CD8-positive, alpha-beta memory T cell (primary cell): ENCODE data around the gene FFAR1. TPM values are rescaled to one million over a fixed set of nuclear protein-coding genes. Genes with fewer than 3 reads are reported as not detected.
A peak's percentile ranks its signal among the peaks of the same experiment; 100 is the strongest.

Experiments
- CTCF ChIA-PET: fragments of 350-600 bp; sonication (Branson Sonifier 250); formaldehyde crosslinking; loops from one replicate; lab custom pipeline; 2021; ENCODE audit warnings: antibody characterized with exemption; lab: Charles Lee
- POLR2A ChIA-PET: fragments of 350-600 bp; sonication (Branson Sonifier 250); formaldehyde crosslinking; loops from one replicate; lab custom pipeline; 2021; ENCODE audit warnings: antibody characterized with exemption; lab: Charles Lee
- DNase-seq, 5 donors: peaks; one replicate each; pipeline versions ENCODE4 v3.0.0 to v3.0.0-alpha.2; 2020 to 2022; ENCODE audit warnings: mixed read lengths in 1 of 5
- H3K27ac ChIP-seq: one replicate; pipeline ENCODE4 v1.7.0; 2013; ENCODE audit warnings: low read depth, mild to moderate bottlenecking, low read length, moderate library complexity
- H3K27me3 ChIP-seq: 2 replicates; pipeline ENCODE4 v1.7.0; 2013; ENCODE audit warnings: low read length, mild to moderate bottlenecking; ENCODE audit not compliant: insufficient read depth, poor library complexity, severe bottlenecking
- H3K36me3 ChIP-seq: 2 replicates; pipeline ENCODE4 v1.7.0; 2013; ENCODE audit warnings: mild to moderate bottlenecking, low read length, moderate library complexity; ENCODE audit not compliant: insufficient read depth
- H3K4me1 ChIP-seq: 2 replicates; pipeline ENCODE4 v1.7.0; 2013; ENCODE audit warnings: mild to moderate bottlenecking, low read length, moderate library complexity; ENCODE audit not compliant: insufficient read depth
- H3K4me3 ChIP-seq: 2 replicates; pipeline ENCODE4 v1.7.0; 2013; ENCODE audit warnings: mild to moderate bottlenecking, low read length
- H3K9me3 ChIP-seq: 2 replicates; pipeline ENCODE4 v1.7.0; 2013; ENCODE audit warnings: mild to moderate bottlenecking, low read length
- H3K27ac Mint-ChIP-seq, 8 donors: one replicate each; pipeline ENCODE4 v1.8.0; 2020 to 2021; ENCODE audit warnings: mixed read lengths in 8 of 8, mild to moderate bottlenecking in 6 of 8, inconsistent platforms in 3 of 8, moderate library complexity in 3 of 8
- H3K27me3 Mint-ChIP-seq, 2 donors: one replicate each; pipeline ENCODE4 v1.8.0; 2020 to 2021; ENCODE audit warnings: mixed read lengths in 2 of 2, mild to moderate bottlenecking in 1 of 2, moderate library complexity in 1 of 2
- H3K36me3 Mint-ChIP-seq, 3 donors: one replicate each; pipeline ENCODE4 v1.8.0; 2020 to 2021; ENCODE audit warnings: mixed read lengths in 3 of 3, inconsistent platforms in 1 of 3, mild to moderate bottlenecking in 1 of 3
- H3K4me1 Mint-ChIP-seq, 3 donors: one replicate each; pipeline ENCODE4 v1.8.0; 2020 to 2021; ENCODE audit warnings: mixed read lengths in 3 of 3, inconsistent platforms in 1 of 3, mild to moderate bottlenecking in 1 of 3
- H3K4me3 Mint-ChIP-seq, 7 donors: one replicate each; pipeline ENCODE4 v1.8.0; 2020 to 2021; ENCODE audit warnings: mixed read lengths in 7 of 7, mild to moderate bottlenecking in 6 of 7, moderate library complexity in 4 of 7, inconsistent platforms in 2 of 7
- H3K9me3 Mint-ChIP-seq, 5 donors: one replicate each; pipeline ENCODE4 v1.8.0; 2020 to 2022; ENCODE audit warnings: mixed read lengths in 5 of 5, mild to moderate bottlenecking in 3 of 5, moderate library complexity in 2 of 5, inconsistent platforms in 1 of 5
- polyA plus RNA-seq: library from polyadenylated mRNA; unstranded; fragments of 300-500 nt; fragmentation: Illumina TruSeq; gene quantifications from one replicate; pipeline ENCODE4 v1.2.3, GENCODE V29; 2021
- total RNA-seq, 2 experiments: library from RNA; stranded (reverse); gene quantifications; one replicate each; pipeline ENCODE4 v1.2.3, GENCODE V29; 2021

Gene FFAR1
- total and polyA plus RNA-seq, 3 experiments from 2014 or later = not detected

GRCh38 chr19:35310811-35311465 is 36.8 kb upstream of the FFAR1 start:
- no peaks in the 10 kb centered on the region for H3K9me3 Mint-ChIP-seq
- CTCF ChIA-PET = no interaction called here

GRCh38 chr19:35311901-35312665 is 35.6 kb upstream of the FFAR1 start:
- no peaks in the 10 kb centered on the region for H3K4me1 ChIP-seq
- CTCF ChIA-PET = interaction anchor here (0.6 kb wide), 1 partner anchor 27 kb away, joined by 3 read pairs; no protein-coding TSS in a partner anchor
- Mint-ChIP-seq H3K27ac (peak overlapping the region in 1 of 8 donors; percentile 21), H3K4me3 (no peak overlapping the region), H3K36me3 (no peaks in the 10 kb centered on the region), H3K9me3 (no peaks in the 10 kb centered on the region), H3K4me1 (no peaks in the 10 kb centered on the region), H3K27me3 (peaks cover 4 to 8% of the 10 kb centered on the region in 2 donors)
- no peaks in the 10 kb centered on the region for H3K9me3 ChIP-seq
- H3K36me3 ChIP-seq = no peaks in the 10 kb centered on the region
- no peaks in the 10 kb centered on the region for H3K27me3 ChIP-seq
- H3K27ac ChIP-seq = no peak overlapping the region
- POLR2A ChIA-PET = no interaction called here
- DNase-seq = no peak
- no peak overlapping the region for H3K4me3 ChIP-seq

More at GRCh38 chr19:35310811-35311465, 36.8 kb upstream of the FFAR1 start:
- Histone ChIP-seq H3K27me3 (no peaks in the 10 kb centered on the region), H3K36me3 (no peaks in the 10 kb centered on the region), H3K9me3 (no peaks in the 10 kb centered on the region), H3K4me3 (no peak overlapping the region), H3K4me1 (no peaks in the 10 kb centered on the region), H3K27ac (no peak overlapping the region)
- Mint-ChIP-seq H3K4me1 (no peaks in the 10 kb centered on the region), H3K36me3 (no peaks in the 10 kb centered on the region), H3K27ac (no peak overlapping the region), H3K4me3 (no peak overlapping the region), H3K27me3 (peaks cover 4 to 8% of the 10 kb centered on the region in 2 donors)
- POLR2A ChIA-PET = interaction anchor here (0.8 kb wide), 1 partner anchor 117 kb away, joined by 3 read pairs; no protein-coding TSS in a partner anchor
- DNase-seq = no peak

GRCh38 chr19:35313587-35313986 is 34.1 kb upstream of the FFAR1 start:
- Mint-ChIP-seq H3K27me3 (peaks cover 4% of the 10 kb centered on the region in 2 donors), H3K27ac (no peak overlapping the region), H3K4me1 (peaks cover 0 to 1% (median 0%) of the 10 kb centered on the region in 3 donors), H3K4me3 (no peak overlapping the region), H3K36me3 (no peaks in the 10 kb centered on the region), H3K9me3 (no peaks in the 10 kb centered on the region)
- Histone ChIP-seq H3K9me3 (no peaks in the 10 kb centered on the region), H3K27ac (no peak overlapping the region), H3K27me3 (no peaks in the 10 kb centered on the region), H3K36me3 (no peaks in the 10 kb centered on the region), H3K4me1 (no peaks in the 10 kb centered on the region), H3K4me3 (no peak overlapping the region)
- ChIA-PET CTCF (no interaction called here), POLR2A (no interaction called here)
- DNase-seq = no peak

GRCh38 chr19:35314031-35314430 is 33.7 kb upstream of the FFAR1 start:
- Mint-ChIP-seq H3K27me3 (peaks cover 4 to 8% of the 10 kb centered on the region in 2 donors), H3K9me3 (no peaks in the 10 kb centered on the region), H3K36me3 (no peaks in the 10 kb centered on the region), H3K4me3 (no peak overlapping the region), H3K4me1 (peaks cover 2 to 5% (median 3%) of the 10 kb centered on the region in 3 donors), H3K27ac (no peak overlapping the region)
- no peaks in the 10 kb centered on the region for H3K9me3 ChIP-seq
- no peaks in the 10 kb centered on the region for H3K4me1 ChIP-seq
- CTCF ChIA-PET = no interaction called here
- H3K27me3 ChIP-seq = no peaks in the 10 kb centered on the region
- H3K36me3 ChIP-seq = no peaks in the 10 kb centered on the region
- H3K27ac ChIP-seq = no peak overlapping the region
- DNase-seq = no peak
- POLR2A ChIA-PET = no interaction called here
- no peak overlapping the region for H3K4me3 ChIP-seq

- Histone ChIP-seq H3K4me1 (no peaks in the 10 kb centered on the region), H3K36me3 (no peaks in the 10 kb centered on the region), H3K9me3 (no peaks in the 10 kb centered on the region), H3K4me3 (no peak overlapping the region), H3K27me3 (no peaks in the 10 kb centered on the region), H3K27ac (no peak overlapping the region)
- H3K27me3 Mint-ChIP-seq = peaks cover 4 to 8% of the 10 kb centered on the region in 2 donors
- no peaks in the 10 kb centered on the region for H3K9me3 Mint-ChIP-seq
- POLR2A ChIA-PET = no interaction called here
- no peak overlapping the region for H3K4me3 Mint-ChIP-seq
- peaks cover 2 to 6% (median 3%) of the 10 kb centered on the region in 3 donors for H3K4me1 Mint-ChIP-seq
- CTCF ChIA-PET = no interaction called here
- H3K36me3 Mint-ChIP-seq = no peaks in the 10 kb centered on the region
- DNase-seq = no peak
- H3K27ac Mint-ChIP-seq = no peak overlapping the region
These were observed 32.7 kb upstream of the FFAR1 start for GRCh38 chr19:35314858-35315470.

- POLR2A ChIA-PET = no interaction called here
- H3K9me3 ChIP-seq = no peaks in the 10 kb centered on the region
- no peak overlapping the region for H3K4me3 Mint-ChIP-seq
- peaks cover 5 to 6% of the 10 kb centered on the region in 2 donors for H3K27me3 Mint-ChIP-seq
- no peak for DNase-seq
- H3K27ac Mint-ChIP-seq = no peak overlapping the region
- no peaks in the 10 kb centered on the region for H3K4me1 ChIP-seq
- H3K9me3 Mint-ChIP-seq = no peaks in the 10 kb centered on the region
- no peaks in the 10 kb centered on the region for H3K36me3 Mint-ChIP-seq
- H3K4me1 Mint-ChIP-seq = peaks cover 2 to 6% (median 3%) of the 10 kb centered on the region in 3 donors
- H3K27ac ChIP-seq = no peak overlapping the region
- H3K4me3 ChIP-seq = no peak overlapping the region
- CTCF ChIA-PET = no interaction called here
- H3K36me3 ChIP-seq = no peaks in the 10 kb centered on the region
- no peaks in the 10 kb centered on the region for H3K27me3 ChIP-seq
These were observed 31.8 kb upstream of the FFAR1 start for GRCh38 chr19:35315883-35316282.

- no peak for DNase-seq
- Histone ChIP-seq H3K4me3 (no peak overlapping the region), H3K9me3 (no peaks in the 10 kb centered on the region), H3K4me1 (no peaks in the 10 kb centered on the region), H3K27me3 (no peaks in the 10 kb centered on the region), H3K27ac (no peak overlapping the region), H3K36me3 (no peaks in the 10 kb centered on the region)
- H3K4me3 Mint-ChIP-seq = no peak overlapping the region
- peaks cover 2 to 6% (median 3%) of the 10 kb centered on the region in 3 donors for H3K4me1 Mint-ChIP-seq
- CTCF ChIA-PET = no interaction called here
- peaks cover 0 to 2% (median 0%) of the 10 kb centered on the region in 5 donors for H3K9me3 Mint-ChIP-seq
- H3K27ac Mint-ChIP-seq = no peak overlapping the region
- H3K27me3 Mint-ChIP-seq = peaks cover 5 to 7% of the 10 kb centered on the region in 2 donors
- POLR2A ChIA-PET = no interaction called here
- H3K36me3 Mint-ChIP-seq = no peaks in the 10 kb centered on the region
These were observed 31.1 kb upstream of the FFAR1 start for GRCh38 chr19:35316560-35316959.
